Right lobe of liver (tissue), 6 donors: ENCODE data around the gene CENPK. TPM values are rescaled to one million over a fixed set of nuclear protein-coding genes. Genes with fewer than 3 reads are reported as not detected.

Experiments
- ATAC-seq, 4 donors: fragments of 200-7000 bp; cut with Tn5 transposase; one replicate each; pipeline ENCODE4 v1.9.1; 2020; ENCODE audit warnings: mild to moderate bottlenecking in 4 of 4, moderate library complexity in 4 of 4
- DNase-seq, 3 donors: peaks; one replicate each; pipeline ENCODE4 v3.0.0-alpha.2; 2020
- H3K27ac ChIP-seq, 3 donors: fragments of 200-600 bp; one replicate each; pipeline ENCODE4 v1.8.0; 2022
- H3K27me3 ChIP-seq, 2 donors: fragments of 200-600 bp; one replicate each; pipeline ENCODE4 v1.8.0; 2022
- H3K36me3 ChIP-seq, 4 donors: fragments of 200-600 bp; sonication (generic) in 1 of 4; one replicate each; pipeline versions ENCODE4 v1.5.1 to v1.8.0; 2017 to 2022; ENCODE audit warnings: control low read depth in 1 of 4
- H3K4me1 ChIP-seq, 4 donors: fragments of 200-600 bp; sonication (generic) in 1 of 4; one replicate each; pipeline versions ENCODE4 v1.5.1 to v1.8.0; 2017 to 2022; ENCODE audit warnings: control low read depth in 1 of 4
- H3K4me3 ChIP-seq, 3 donors: fragments of 200-600 bp; one replicate each; pipeline ENCODE4 v1.8.0; 2022
- H3K9me3 ChIP-seq, 4 donors: fragments of 200-600 bp; sonication (generic) in 1 of 4; one replicate each; pipeline versions ENCODE4 v1.5.1 to v1.8.0; 2017 to 2022; ENCODE audit warnings: control low read depth in 1 of 4
- POLR2A ChIP-seq: fragments of 450-650 bp; IDR thresholded peaks from one replicate; pipeline ENCODE4 v1.6.1; 2017; ENCODE audit warnings: antibody characterized with exemption, mild to moderate bottlenecking
- WGBS: methylation state at CpG from one replicate; pipeline ENCODE4 v1.1.6; 2018; ENCODE audit warnings: low coverage, low lambda C conversion rate; ENCODE audit not compliant: insufficient coverage; ENCODE audit errors: missing lambda C conversion rate; 5-methylcytosine and 5-hydroxymethylcytosine counted together
- intact Hi-C, 2 donors: fragments of 100-400 bp; cut with DNase I; formaldehyde crosslinking; loops; one replicate each; pipeline versions ENCODE4 v1.11.2 to v1.14.1; 2022
- total RNA-seq, 6 experiments: library from RNA; depleted of rRNA in 2 of 6; stranded (reverse); fragments of >200 nt in 2 of 6; fragmentation: NEBNext Ultra II Directional in 3 of 6; extraction: Animal tissue kit (Norgen Biotek cat#: 25700) in 3 of 6; gene quantifications; one replicate each; pipeline versions ENCODE4 v1.1.0 to v1.2.4, GENCODE V29; 2016 to 2023
- TF ChIP-seq, protein P1 (sequence below), 4 donors: fragments of 200-600 bp in 3 of 4; fragments of 450-650 bp in 1 of 4; IDR thresholded peaks; one replicate each; pipeline versions ENCODE4 v1.5.1 to v1.8.0; 2016 to 2022; ENCODE audit warnings: antibody characterized with exemption in 4 of 4, mild to moderate bottlenecking in 2 of 4
- donor health status: DM: no; HTN: yes; CAD: no.
- donor health status: DM: no; HTN: no; CAD: no.
- donor health status: DM: no; HTN: no; CAD: no.
- donor health status: DM: no; HTN: yes; CAD: no.
- donor health status: DM: no; HTN: yes; CAD: no.

The CENPK gene
- total RNA-seq, 6 experiments from 2014 or later, result 0.33 to 4.3 (median 1.5) TPM

DNA sequence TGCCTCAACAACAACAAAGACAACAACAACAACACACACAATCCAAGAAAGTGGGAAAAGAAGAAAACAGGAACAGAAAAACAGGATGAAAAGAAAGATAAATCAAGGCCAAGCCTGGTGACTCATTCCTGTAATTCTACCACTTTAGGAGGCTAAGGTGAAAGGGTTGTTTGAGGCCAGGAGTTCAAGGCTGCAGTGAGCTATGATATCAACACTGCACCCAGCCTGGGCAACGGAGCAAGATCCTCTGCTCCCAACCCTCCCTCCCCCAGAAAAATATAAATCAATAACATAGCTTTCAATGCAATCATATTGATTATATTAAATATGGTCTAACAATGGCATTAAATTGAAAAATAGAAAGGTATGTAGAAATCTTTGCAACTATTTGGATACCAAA is 32.1 kb downstream of the CENPK start:
- no peak for ATAC-seq
- no peak for DNase-seq
- TF ChIP-seq, protein P1, sequence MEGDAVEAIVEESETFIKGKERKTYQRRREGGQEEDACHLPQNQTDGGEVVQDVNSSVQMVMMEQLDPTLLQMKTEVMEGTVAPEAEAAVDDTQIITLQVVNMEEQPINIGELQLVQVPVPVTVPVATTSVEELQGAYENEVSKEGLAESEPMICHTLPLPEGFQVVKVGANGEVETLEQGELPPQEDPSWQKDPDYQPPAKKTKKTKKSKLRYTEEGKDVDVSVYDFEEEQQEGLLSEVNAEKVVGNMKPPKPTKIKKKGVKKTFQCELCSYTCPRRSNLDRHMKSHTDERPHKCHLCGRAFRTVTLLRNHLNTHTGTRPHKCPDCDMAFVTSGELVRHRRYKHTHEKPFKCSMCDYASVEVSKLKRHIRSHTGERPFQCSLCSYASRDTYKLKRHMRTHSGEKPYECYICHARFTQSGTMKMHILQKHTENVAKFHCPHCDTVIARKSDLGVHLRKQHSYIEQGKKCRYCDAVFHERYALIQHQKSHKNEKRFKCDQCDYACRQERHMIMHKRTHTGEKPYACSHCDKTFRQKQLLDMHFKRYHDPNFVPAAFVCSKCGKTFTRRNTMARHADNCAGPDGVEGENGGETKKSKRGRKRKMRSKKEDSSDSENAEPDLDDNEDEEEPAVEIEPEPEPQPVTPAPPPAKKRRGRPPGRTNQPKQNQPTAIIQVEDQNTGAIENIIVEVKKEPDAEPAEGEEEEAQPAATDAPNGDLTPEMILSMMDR (IDR thresholded peaks at IDR 0.05), result no peak
- TF ChIP-seq POLR2A, result no peak
- H3K4me1 ChIP-seq, result no peaks in the 10 kb centered on the region
- no peaks in the 10 kb centered on the region for H3K27me3 ChIP-seq
- intact Hi-C loops, result no loop called here
- 83% methylated on average over 1 of the region's 1 CpG for WGBS
- H3K36me3 ChIP-seq, result no peaks in the 10 kb centered on the region
- H3K9me3 ChIP-seq, result no peaks in the 10 kb centered on the region
- H3K27ac ChIP-seq, result no peak overlapping the region
- no peak overlapping the region for H3K4me3 ChIP-seq

DNA sequence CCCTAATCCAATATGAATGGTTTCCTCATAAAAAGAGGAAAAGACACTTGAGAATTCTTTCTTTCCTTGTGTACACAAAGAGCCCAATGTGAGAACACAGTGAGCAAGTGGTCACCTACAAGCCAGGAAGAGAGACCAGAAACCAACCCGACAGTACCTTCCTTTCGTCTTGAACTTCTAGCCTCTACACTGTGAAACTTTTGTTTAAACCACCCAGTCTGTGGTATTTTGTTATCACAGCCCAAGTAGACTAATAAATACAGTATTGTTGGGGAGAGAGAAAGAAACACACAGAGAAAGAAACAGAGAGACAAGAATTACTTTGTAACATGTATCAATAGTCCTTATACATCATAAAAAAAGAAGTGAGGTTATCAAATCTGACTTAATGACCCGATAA is 37.2 kb downstream of the CENPK start:
- no peaks in the 10 kb centered on the region for H3K27me3 ChIP-seq
- WGBS, result 94% methylated on average over 3 of the region's 3 CpGs
- DNase-seq, result no peak
- H3K4me1 ChIP-seq, result no peaks in the 10 kb centered on the region
- no peak overlapping the region for H3K27ac ChIP-seq
- no peaks in the 10 kb centered on the region for H3K9me3 ChIP-seq
- no peak overlapping the region for H3K4me3 ChIP-seq
- ATAC-seq, result no peak
- TF ChIP-seq POLR2A, result no peak
- TF ChIP-seq, protein P1 (IDR thresholded peaks at IDR 0.05), result no peak
- intact Hi-C loops, result no loop called here
- no peaks in the 10 kb centered on the region for H3K36me3 ChIP-seq

DNA sequence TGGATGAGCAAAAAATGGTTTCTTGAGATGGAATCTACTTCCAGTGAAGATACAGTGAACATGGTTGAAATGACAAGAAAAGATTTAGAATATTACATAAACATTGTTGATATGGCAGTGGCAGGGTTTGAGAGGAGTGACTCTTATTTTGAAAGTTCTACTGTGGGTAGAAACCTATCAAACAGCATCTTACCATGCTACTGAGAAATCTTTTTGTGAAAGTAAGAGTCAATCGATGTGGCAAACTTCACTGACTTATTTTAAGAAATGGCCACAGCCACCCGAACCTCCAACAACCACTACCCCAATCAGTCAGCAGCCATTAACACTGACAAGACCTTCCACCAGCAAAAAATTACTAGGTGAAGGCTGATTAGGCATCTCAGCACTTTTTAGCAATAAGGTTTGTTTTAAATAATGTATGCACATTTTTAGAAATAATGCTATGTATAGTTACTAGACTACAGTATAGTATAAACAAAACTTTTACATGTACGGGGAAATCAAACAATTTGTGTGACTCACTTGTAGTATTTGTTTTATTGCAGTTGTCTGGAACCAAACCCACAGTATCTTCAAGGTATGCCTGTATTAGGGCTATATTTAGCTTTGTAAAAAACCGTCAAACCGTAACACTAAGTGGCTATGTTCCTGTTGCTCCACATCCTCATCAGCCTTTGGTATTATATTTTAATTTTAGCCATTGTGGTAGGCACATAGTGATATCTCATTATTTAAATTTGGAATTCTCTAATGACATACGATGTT is 50.6 kb downstream of the CENPK start:
- Histone ChIP-seq H3K9me3 (no peaks in the 10 kb centered on the region), H3K4me3 (no peak overlapping the region), H3K27ac (no peak overlapping the region), H3K36me3 (no peaks in the 10 kb centered on the region), H3K4me1 (no peaks in the 10 kb centered on the region), H3K27me3 (no peaks in the 10 kb centered on the region)
- intact Hi-C loops, result no loop called here
- ATAC-seq (no peak), DNase-seq (no peak)
- WGBS, result 72% methylated on average over 5 of the region's 6 CpGs
- TF ChIP-seq, protein P1 (IDR thresholded peaks at IDR 0.05), result no peak
- TF ChIP-seq POLR2A, result no peak

DNA sequence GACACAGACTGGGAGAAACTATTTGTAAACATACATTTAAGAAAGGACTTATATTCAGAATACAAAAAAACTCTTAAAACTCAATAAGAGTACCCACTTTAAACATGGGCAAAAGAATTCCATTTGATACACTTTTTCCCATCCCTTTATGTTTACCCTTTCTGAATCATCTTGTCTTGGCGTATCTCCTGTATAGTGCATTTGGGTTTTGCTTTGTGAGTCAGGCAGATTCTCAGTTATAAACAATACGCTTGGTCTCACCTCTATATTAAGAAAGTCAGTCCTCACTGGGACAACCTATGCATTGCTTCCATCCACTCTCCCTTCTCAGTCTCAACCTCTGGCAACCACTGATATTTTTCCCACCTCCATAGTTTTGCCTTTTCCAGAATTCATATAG is 54.0 kb downstream of the CENPK start:
- no peak overlapping the region for H3K4me3 ChIP-seq
- H3K27ac ChIP-seq, result no peak overlapping the region
- DNase-seq, result no peak
- no peak for TF ChIP-seq POLR2A
- TF ChIP-seq, protein P1 (IDR thresholded peaks at IDR 0.05), result no peak
- H3K36me3 ChIP-seq, result no peaks in the 10 kb centered on the region
- 97% methylated on average over 2 of the region's 2 CpGs for WGBS
- no peaks in the 10 kb centered on the region for H3K4me1 ChIP-seq
- no peaks in the 10 kb centered on the region for H3K9me3 ChIP-seq
- H3K27me3 ChIP-seq, result no peaks in the 10 kb centered on the region
- intact Hi-C loops, result no loop called here
- no peak for ATAC-seq
